Breast epithelium (tissue), 3 donors: ENCODE data around the gene APBA3.

ENCODE experiments used
- CTCF ChIP-seq, 3 donors: fragments of 450-650 bp; IDR thresholded peaks; one replicate each; pipeline ENCODE4 v1.5.1; 2016 to 2017; ENCODE audit warnings: antibody characterized with exemption in 3 of 3, mild to moderate bottlenecking in 3 of 3, moderate library complexity in 3 of 3
- POLR2A ChIP-seq: fragments of 450-650 bp; IDR thresholded peaks from one replicate; pipeline ENCODE4 v1.6.1; 2016; ENCODE audit warnings: antibody characterized with exemption, mild to moderate bottlenecking, moderate library complexity
- POLR2AphosphoS5 ChIP-seq, 3 donors: sonication (generic); formaldehyde crosslinking; IDR thresholded peaks; one replicate each; pipeline ENCODE4 v1.6.1; 2017; ENCODE audit warnings: antibody characterized with exemption in 3 of 3

GRCh38 chr19:3738477-3739220 is 22.8 kb downstream of the APBA3 start:
- TF ChIP-seq CTCF (IDR thresholded peaks at IDR 0.05) (no peak), POLR2A (no peak), POLR2AphosphoS5 (IDR thresholded peaks at IDR 0.05) (no peak)
